Left hindlimb (tissue), 1 donor: ENCODE data around the gene MRGPRG.

ENCODE experiments used
- DNase-seq: peaks from one replicate; pipeline ENCODE4 v3.0.0-alpha.2; 2018

MRGPRG gene

GRCh38 chr11:3193373-3194015, 25.1 kb downstream of the MRGPRG start:
- DNase-seq: no peak

- DNase-seq: no peak
Measured at GRCh38 chr11:3192511-3193372, 25.9 kb downstream of the MRGPRG start.

DNA sequence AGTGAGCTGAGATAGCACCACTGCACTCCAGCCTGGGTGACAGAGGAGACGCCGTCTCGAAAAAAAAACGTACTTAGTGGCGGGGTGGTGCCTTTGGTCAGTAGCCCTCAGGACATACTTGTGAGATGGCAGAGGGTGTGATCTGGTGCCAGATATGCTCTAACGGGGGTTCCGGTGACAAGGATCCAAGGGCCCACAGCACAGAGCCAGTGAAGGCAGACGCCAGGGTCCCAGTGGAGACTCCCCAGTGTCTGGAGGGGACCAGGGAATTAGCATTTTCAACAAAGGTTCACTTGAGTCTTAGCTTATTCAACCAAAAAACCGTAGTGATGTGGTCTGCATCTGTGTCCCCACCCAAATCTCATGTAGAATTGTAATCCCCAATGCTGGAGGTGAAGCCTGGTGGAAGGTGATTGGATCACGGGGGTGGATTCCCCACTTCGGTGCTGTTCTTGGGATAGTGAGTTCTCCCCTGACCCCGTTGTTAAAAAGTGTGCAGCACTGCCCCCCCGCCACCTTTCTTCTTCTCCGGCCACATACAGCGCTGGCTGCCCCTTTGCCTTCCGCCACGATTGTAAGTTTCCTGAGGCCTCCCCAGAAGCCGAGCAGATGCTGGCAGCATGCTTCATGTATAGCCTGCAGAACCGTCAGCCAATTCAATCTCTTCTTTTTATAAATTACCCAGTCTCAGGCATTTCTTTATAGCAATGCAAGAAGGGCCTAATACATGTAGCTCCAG, 26.9 kb downstream of the MRGPRG start:
- no peak for DNase-seq

DNA sequence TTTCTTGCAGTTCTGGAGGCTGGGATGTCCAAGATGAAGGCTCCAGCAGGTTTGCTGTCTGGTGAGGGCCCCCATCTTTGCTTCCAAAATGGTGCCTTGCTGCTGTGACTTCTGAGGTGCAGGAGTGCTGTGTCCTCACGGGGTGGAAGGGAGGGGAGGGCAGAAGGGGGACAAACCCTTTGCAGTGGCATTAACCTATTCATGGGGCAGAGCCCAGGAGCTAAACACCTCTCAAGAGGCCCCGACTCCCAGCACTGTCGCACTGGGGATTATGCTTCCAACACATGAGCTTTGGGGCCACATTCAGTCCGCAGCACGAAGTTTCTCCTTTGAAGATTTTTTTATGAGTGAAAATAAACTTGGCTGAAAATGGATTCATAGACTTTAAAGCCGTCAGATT, 28.0 kb downstream of the MRGPRG start:
- no peak for DNase-seq

DNA sequence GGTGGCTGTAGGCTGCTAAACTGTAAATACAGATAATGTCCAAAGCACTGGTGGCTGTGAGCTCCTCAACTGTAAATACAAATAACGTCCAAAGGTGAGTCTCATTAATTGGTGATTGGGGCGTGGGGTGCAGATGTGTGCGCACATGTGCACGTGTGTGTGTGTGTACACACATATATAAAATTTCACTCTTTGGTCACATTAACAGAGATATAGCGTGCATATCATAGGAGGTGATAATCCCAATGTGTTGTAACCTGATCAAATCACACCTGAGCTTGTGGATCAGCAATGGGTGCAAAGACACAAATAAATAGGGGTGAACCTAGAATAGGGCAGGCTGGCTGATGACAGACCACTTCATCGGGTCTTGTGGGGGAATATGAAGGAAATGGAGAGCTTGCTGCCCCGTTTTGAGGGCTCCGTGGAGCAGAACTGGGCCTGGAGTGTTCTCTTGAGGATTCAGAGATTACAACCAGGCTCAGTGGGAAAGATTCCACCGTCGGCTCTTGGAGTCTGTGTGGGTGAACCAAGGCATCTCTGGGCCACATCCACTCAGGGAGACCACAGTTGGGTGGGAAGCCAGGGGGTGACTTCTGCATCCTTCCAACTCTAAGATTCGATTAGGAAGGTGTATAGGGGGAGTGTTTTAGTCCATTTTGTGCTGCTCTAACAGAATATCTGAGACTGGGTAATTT, 28.6 kb downstream of the MRGPRG start:
- DNase-seq: no peak

GRCh38 chr11:3189196-3189843, 29.3 kb downstream of the MRGPRG start:
- DNase-seq: peak; percentile 25

- no peak for DNase-seq
Measured at GRCh38 chr11:3188496-3189195, 30.0 kb downstream of the MRGPRG start.

- DNase-seq: no peak
Measured at GRCh38 chr11:3186166-3186953, 32.3 kb downstream of the MRGPRG start.

DNA sequence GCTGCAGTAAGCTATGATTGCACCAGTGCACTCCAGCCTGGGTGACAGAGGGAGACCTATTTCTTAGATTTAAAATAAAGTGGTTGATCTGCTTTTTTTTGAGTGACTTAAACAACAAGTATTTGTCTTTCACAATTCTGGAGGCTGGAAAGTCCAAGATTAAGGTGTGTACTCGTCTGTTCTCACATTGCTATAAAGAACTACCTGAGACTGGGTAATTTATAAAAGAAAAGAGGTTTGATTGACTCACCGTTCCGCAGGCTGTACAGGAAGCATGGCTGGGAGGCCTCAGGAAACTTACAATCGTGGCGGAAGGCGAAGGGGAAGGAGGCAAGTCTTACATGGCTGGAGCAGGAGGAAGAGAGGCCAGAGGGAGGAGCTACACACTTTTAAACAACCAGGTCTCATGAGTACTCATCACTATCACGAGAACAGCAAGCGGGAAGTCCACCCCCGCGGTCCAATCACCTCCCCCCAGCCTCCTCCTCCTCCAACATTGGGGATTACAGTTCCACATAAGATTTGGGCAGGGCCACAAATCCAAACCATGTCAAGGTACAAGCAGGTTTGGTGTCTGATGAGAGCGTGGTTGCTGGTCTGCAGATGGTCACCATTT, 33.8 kb downstream of the MRGPRG start:
- no peak for DNase-seq

- DNase-seq: no peak
Measured at GRCh38 chr11:3183523-3183922, 35.1 kb downstream of the MRGPRG start.

DNA sequence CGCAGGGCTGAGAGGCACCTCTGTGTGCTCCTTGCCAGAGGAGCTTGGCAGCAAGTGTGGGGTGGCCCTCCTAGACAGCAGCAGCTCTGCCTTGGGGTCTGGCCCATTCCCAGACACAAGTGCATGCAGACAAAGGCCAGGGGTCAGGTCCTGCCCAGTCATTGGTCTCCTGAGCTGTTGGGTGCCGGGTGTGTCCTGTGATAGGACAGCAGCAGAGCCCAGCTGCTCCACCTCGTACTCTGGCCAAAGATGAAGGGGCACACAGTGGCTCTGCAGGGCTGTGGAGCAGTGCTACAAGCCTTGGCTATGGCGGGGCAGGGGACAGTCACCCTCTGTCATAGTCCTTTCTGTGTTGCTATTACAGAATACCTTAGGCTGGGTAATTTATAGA, 36.2 kb downstream of the MRGPRG start:
- DNase-seq: no peak

- no peak for DNase-seq
Measured at GRCh38 chr11:3181725-3182461, 36.7 kb downstream of the MRGPRG start.

GRCh38 chr11:3180869-3181268, 37.7 kb downstream of the MRGPRG start:
- DNase-seq: no peak

DNA sequence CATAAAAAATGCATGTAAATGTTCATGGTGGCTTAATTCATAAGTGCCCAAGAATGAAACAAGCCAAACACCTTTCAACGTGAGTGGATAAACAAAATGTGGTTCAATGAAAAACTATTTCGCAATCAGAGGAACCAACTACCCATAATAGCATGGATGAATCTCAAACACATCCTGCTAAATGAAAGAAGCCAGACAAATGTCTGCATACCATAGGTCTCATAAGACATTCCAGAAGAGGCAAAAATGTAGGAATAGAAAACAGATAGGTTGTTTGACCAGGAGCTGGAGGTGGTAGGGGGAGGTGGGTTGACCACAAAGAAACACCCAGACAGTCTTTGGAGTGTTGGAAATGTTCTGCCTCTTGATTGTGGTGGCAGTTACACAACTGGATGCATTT, 40.3 kb downstream of the MRGPRG start:
- DNase-seq: no peak

DNA sequence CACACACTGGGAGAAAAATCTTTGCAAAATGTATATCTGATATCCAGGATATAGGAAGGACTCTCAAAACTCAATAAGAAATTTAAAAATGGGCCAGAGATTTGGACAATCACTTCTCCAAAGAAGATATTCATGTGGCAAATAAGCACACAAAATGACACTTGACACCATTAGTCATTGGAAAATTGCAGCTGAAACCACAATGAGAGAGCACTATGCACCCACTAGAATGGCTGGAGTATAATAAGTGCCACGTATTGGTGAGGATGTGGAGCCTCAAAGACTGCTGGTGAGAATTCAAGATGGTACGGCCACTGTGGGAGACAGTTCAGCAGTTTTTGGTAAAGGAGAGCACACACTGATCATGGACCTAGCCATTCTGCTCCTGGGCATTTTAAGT, 40.7 kb downstream of the MRGPRG start:
- no peak for DNase-seq

DNA sequence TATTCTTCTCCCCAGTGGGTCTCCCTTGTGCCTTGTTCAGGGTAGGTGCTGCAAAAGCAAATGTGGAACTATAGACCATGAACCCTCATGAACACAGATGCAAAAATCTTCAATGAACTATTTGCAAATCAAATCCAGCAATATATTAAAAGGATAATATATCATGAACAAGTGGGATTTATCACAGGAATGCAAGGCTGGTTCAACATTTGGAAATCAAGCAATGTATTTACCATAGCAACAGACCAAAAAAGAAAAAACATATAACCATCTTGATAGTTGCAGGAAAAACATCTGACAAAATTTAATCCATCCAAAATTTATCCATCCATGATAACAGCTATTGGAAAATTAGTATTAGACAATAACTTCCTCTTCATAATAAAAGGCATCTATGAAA, 42.1 kb downstream of the MRGPRG start:
- DNase-seq: no peak

GRCh38 chr11:3175194-3175593, 43.4 kb downstream of the MRGPRG start:
- no peak for DNase-seq

DNA sequence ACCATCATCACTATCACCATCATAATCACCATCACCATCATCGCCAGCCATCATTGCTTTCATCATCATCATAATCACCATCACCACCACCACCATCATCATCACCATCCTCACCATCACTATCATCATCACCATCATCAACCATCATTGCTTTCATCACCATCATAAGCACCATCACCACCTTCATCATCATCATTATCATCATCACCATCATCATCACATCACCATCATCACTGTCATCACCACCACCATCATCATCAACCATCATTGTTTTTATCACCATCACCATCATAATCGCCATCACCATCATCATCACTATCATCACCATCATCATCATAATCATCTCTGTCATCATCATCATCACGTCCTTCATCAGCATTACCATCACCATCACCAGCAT, 44.2 kb downstream of the MRGPRG start:
- no peak for DNase-seq

- no peak for DNase-seq
Measured at GRCh38 chr11:3173795-3174194, 44.8 kb downstream of the MRGPRG start.
